GM08714 (cell line): Measurements from ENCODE around the gene TBCK.

ENCODE experiments used
- H3K4me3 ChIP-seq: fragments of 200-500 bp; sonication (Bioruptor generic); 2 replicates; pipeline ENCODE4 v1.5.1; 2014; ENCODE audit warnings: mild to moderate bottlenecking, low read length, inconsistent platforms
- ZNF274 ChIP-seq: IDR thresholded peaks from 2 replicates; pipeline ENCODE4 v1.6.1; 2012; ENCODE audit warnings: mild to moderate bottlenecking, low read depth, low read length

Gene TBCK

GRCh38 chr4:106109929-106110328, 206.1 kb downstream of the TBCK start:
- H3K4me3 ChIP-seq = no peak overlapping the region
- TF ChIP-seq ZNF274 = no peak

GRCh38 chr4:106105697-106106096, 210.3 kb downstream of the TBCK start:
- H3K4me3 ChIP-seq = no peak overlapping the region
- TF ChIP-seq ZNF274 = no peak

- TF ChIP-seq ZNF274 = no peak
These were observed 211.7 kb downstream of the TBCK start for GRCh38 chr4:106104276-106104675.

DNA sequence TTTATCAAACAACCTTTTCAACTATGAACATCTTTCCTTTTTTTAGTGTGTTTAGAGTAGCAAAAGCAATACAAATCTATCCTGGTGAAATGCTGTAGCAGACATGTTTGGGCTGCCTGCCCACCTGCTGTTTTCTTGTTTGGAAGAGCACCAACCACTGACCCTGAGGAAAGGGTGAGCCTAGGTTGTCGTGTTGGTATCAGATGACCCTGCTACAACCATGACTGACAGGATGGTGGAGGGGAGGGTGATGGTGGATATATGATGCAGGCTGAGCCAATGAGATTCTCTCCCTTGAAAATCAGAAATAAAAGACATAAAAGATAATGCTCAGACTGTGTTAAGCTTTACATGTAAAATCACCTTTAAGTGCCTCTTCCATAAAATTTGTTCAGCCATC, 219.6 kb downstream of the TBCK start:
- no peak for TF ChIP-seq ZNF274

More at GRCh38 chr4:106104276-106104675, 211.7 kb downstream of the TBCK start:
- no peak overlapping the region for H3K4me3 ChIP-seq

DNA sequence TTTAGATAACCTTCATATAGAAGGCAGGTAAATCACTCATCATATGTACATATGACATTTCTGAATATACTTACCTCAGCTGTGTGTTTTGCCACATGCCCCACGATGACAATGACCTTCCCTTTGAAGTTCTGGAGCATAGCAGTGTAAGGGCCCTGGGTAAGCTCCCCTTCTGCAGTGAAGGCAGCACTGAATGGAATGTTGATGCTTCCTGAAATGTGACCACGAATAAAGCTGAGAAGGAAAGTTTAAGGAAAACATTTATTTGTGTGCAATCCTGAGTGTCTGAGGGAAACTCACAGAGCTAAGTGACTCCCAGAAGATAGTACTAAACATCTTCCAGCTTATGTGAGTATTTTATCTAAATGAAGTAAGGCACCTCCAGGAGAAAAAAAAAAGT, 220.6 kb downstream of the TBCK start:
- H3K4me3 ChIP-seq = no peak overlapping the region
- no peak for TF ChIP-seq ZNF274

More for the DNA sequence above, 219.6 kb downstream of the TBCK start:
- no peak overlapping the region for H3K4me3 ChIP-seq

GRCh38 chr4:106092361-106093040, 223.5 kb downstream of the TBCK start:
- no peak overlapping the region for H3K4me3 ChIP-seq
- no peak for TF ChIP-seq ZNF274

- no peak for TF ChIP-seq ZNF274
- no peak overlapping the region for H3K4me3 ChIP-seq
These were observed 225.2 kb downstream of the TBCK start for GRCh38 chr4:106090826-106091225.

DNA sequence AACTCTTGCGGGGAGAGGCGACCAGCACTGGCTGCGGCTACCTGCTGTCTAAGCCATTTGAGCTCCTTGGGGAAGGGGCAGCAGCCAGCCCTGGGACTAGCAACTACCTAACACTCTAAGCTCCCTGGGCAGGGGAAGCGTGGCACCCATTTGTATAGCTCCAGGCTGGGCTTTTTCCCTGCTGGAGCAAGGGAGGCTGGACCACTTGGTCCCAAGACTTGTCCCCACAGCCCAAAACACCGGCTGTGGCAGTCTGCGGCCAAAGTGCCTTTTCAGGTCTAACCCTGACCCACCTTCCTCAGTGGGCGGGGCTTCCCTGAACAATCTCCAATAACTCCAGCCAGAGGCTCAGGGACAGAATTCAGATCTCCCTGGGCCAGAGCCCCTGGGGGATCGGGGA, 232.9 kb downstream of the TBCK start:
- H3K4me3 ChIP-seq = no peak overlapping the region

GRCh38 chr4:106080376-106080775, 235.6 kb downstream of the TBCK start:
- H3K4me3 ChIP-seq = no peak overlapping the region
- no peak for TF ChIP-seq ZNF274

More for the DNA sequence above, 232.9 kb downstream of the TBCK start:
- TF ChIP-seq ZNF274 = no peak

GRCh38 chr4:106079616-106080015, 236.4 kb downstream of the TBCK start:
- H3K4me3 ChIP-seq = no peak overlapping the region
- no peak for TF ChIP-seq ZNF274

GRCh38 chr4:106065018-106065417, 251.0 kb downstream of the TBCK start:
- no peak for TF ChIP-seq ZNF274
- no peak overlapping the region for H3K4me3 ChIP-seq

- no peak overlapping the region for H3K4me3 ChIP-seq
- no peak for TF ChIP-seq ZNF274
These were observed 253.0 kb downstream of the TBCK start for GRCh38 chr4:106063009-106063408.

DNA sequence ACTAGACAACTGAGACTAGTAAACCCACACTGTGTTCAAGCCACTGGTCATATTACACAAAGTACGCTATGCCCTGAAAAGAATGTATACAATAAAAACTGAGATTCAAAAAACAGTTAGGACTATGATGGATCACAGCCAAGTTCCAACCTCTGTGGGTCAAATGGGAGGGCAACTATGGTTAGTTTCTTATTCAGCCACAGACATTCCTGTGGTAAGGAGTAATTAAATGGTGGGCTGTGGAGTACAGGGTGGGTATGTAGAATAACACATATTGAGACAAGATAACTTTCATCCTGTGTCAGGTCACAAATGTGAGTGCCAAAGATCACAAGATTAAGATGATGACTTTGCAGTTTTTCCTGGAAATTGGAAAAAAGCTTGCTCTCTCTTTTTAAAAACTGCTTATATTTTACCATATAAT, 253.5 kb downstream of the TBCK start:
- H3K4me3 ChIP-seq = no peak overlapping the region
- no peak for TF ChIP-seq ZNF274

GRCh38 chr4:106058921-106059320, 257.1 kb downstream of the TBCK start:
- no peak overlapping the region for H3K4me3 ChIP-seq
- TF ChIP-seq ZNF274 = no peak

- no peak overlapping the region for H3K4me3 ChIP-seq
- TF ChIP-seq ZNF274 = no peak
These were observed 259.1 kb downstream of the TBCK start for GRCh38 chr4:106056914-106057313.

GRCh38 chr4:106051514-106051913, 264.5 kb downstream of the TBCK start:
- TF ChIP-seq ZNF274 = no peak

More at GRCh38 chr4:106051514-106051913, 264.5 kb downstream of the TBCK start:
- no peak overlapping the region for H3K4me3 ChIP-seq
